Vagina (tissue), 2 donors: ENCODE results near the gene SMARCD3. TPM values are rescaled to one million over a fixed set of nuclear protein-coding genes. Genes with fewer than 3 reads are reported as not detected.
A peak's percentile ranks its signal among the peaks of the same experiment; 100 is the strongest.

Experiments used
- DNase-seq, 2 donors: peaks; one replicate each; pipeline ENCODE4 v3.0.0-alpha.2; 2017; ENCODE audit errors: extremely low spot score in 2 of 2
- H3K27ac ChIP-seq: fragments of 200-600 bp; sonication (generic); one replicate; pipeline ENCODE4 v1.5.1; 2019
- H3K27me3 ChIP-seq: fragments of 200-600 bp; sonication (generic); one replicate; pipeline ENCODE4 v1.5.1; 2019
- H3K36me3 ChIP-seq, 2 donors: fragments of 200-600 bp; sonication (generic); one replicate each; pipeline ENCODE4 v1.5.1; 2017 to 2019
- H3K4me1 ChIP-seq: fragments of 200-600 bp; sonication (generic); one replicate; pipeline ENCODE4 v1.5.1; 2019
- H3K4me3 ChIP-seq, 2 donors: fragments of 200-600 bp; sonication (generic); 1 replicate in 1 of 2; 2 replicates in 1 of 2; pipeline ENCODE4 v1.5.1; 2016 to 2019
- H3K9me3 ChIP-seq: fragments of 200-600 bp; sonication (generic); one replicate; pipeline ENCODE4 v1.5.1; 2019
- POLR2A ChIP-seq, 2 donors: fragments of 450-650 bp; IDR thresholded peaks; one replicate each; pipeline ENCODE4 v1.6.1; 2017; ENCODE audit warnings: antibody characterized with exemption in 2 of 2, mild to moderate bottlenecking in 2 of 2, moderate library complexity in 2 of 2
- POLR2AphosphoS5 ChIP-seq, 2 donors: sonication (generic); formaldehyde crosslinking; IDR thresholded peaks; one replicate each; pipeline ENCODE4 v1.9.0; 2017; ENCODE audit warnings: antibody characterized with exemption in 2 of 2, mild to moderate bottlenecking in 2 of 2, low read depth in 1 of 2; ENCODE audit not compliant: insufficient read depth in 1 of 2
- intact Hi-C: fragments of 100-400 bp; cut with DNase I; formaldehyde crosslinking; loops from one replicate; pipeline ENCODE4 v1.15.1; 2023
- total RNA-seq: library from RNA; depleted of rRNA; stranded (reverse); fragments of >200 nt; gene quantifications from one replicate; pipeline ENCODE4 v1.2.3, GENCODE V29; 2016
- TF ChIP-seq, protein P1 (sequence below), 3 experiments: fragments of 450-650 bp in 2 of 3; fragments of 200-600 bp in 1 of 3; sonication (generic) in 1 of 3; IDR thresholded peaks; one replicate each; pipeline ENCODE4 v1.5.1; 2017 to 2019; ENCODE audit warnings: antibody characterized with exemption in 3 of 3, mild to moderate bottlenecking in 2 of 3, moderate library complexity in 2 of 3

Gene SMARCD3
- 39.8 TPM for total RNA-seq

DNA sequence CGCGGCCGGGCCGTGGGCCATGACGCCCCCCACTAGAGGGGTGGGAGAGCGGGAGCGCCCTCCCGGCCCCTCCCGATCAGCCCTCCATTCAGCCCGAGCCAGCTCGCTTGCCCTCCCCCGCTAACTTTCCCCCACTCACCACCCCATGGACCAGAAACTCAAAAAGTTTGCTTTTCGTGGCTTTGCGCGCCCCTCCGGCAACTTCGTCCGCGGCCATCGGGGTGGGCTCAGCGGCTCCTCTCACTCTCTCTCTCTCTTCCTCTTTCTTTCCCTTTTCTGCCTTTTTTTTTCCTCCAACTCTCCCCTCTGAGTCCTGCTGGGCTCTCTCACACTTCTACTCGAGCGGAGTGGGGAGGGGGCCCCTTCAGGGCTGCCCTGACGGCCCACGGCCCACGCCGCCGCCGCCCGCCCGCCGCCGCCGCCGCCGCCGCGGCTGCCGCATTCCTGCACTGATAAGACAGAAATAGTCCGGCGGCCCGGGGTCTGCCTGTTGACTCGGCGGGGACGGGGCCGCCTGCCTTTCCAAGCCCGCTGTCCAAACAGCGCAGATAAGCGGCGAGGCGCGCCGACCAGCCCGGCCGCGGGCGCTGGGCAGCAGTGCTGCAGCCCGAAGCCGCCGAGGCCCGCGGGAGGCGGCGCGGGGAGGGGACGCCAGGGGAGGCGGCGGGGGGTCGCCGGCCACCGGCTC is at the start of gene SMARCD3:
Gene SMARCD3 (minus strand): TSS at position 349 of the 688 bp plus-strand sequence. CDS start 132 bp downstream, at position 217.
- Histone ChIP-seq H3K4me1 (peaks cover 82% of the 10 kb centered on the region), H3K9me3 (no peaks in the 10 kb centered on the region), H3K36me3 (no peaks in the 10 kb centered on the region), H3K27me3 (no peaks in the 10 kb centered on the region), H3K4me3 (peak within 1 kb of the TSS; percentile 56 to 64), H3K27ac (peak within 1 kb of the TSS; percentile 94)
- TF ChIP-seq, protein P1, sequence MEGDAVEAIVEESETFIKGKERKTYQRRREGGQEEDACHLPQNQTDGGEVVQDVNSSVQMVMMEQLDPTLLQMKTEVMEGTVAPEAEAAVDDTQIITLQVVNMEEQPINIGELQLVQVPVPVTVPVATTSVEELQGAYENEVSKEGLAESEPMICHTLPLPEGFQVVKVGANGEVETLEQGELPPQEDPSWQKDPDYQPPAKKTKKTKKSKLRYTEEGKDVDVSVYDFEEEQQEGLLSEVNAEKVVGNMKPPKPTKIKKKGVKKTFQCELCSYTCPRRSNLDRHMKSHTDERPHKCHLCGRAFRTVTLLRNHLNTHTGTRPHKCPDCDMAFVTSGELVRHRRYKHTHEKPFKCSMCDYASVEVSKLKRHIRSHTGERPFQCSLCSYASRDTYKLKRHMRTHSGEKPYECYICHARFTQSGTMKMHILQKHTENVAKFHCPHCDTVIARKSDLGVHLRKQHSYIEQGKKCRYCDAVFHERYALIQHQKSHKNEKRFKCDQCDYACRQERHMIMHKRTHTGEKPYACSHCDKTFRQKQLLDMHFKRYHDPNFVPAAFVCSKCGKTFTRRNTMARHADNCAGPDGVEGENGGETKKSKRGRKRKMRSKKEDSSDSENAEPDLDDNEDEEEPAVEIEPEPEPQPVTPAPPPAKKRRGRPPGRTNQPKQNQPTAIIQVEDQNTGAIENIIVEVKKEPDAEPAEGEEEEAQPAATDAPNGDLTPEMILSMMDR (IDR thresholded peaks at IDR 0.05): no peak
- TF ChIP-seq POLR2A (IDR thresholded peaks at IDR 0.05): no peak
- TF ChIP-seq POLR2AphosphoS5 (IDR thresholded peaks at IDR 0.05; ENCODE audit: insufficient read depth in 1 of 2, low read depth in 1 of 2): no peak
- no peak for DNase-seq
- intact Hi-C loops: loop anchor here (5.0 kb wide), 1 partner anchor 54 kb away; no protein-coding TSS in a partner anchor

DNA sequence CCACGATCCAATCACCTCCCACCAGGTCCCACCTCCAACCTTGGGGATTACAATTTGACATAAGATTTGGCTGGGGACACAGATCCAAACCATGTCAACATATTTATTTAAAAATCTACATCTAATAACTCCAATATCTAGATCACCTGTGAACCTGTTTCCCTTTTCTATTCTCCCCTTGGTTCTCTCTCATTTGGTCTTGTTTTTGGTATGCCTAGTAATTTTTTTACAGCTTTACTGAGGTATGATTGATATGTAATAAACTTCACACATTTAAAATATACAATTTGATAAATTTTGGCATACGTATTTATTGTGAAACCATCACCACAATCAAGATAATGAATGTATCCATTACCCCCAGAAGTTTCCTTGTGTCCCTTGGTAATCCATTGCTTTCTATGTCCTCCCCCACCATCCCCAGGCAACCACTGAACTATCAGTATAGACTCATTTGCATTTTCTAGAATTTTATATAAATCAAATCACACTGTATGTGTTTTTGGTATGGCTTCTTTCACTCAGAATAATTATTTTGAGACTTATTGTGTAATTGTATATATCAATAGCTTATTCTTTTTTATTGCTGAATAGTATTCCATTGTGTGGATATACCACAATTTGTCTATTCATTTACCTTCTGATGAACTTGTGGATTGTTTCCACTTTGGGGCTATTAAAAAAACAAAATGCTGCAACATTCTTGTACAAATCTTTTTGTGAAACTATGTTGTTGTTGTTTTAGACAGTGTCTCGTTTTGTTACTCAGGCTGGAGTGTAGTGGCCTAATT is 47.9 kb upstream of the SMARCD3 start:
- Histone ChIP-seq H3K36me3 (no peaks in the 10 kb centered on the region), H3K9me3 (no peaks in the 10 kb centered on the region), H3K27ac (no peak overlapping the region), H3K27me3 (no peaks in the 10 kb centered on the region), H3K4me1 (no peaks in the 10 kb centered on the region), H3K4me3 (no peak overlapping the region)
- intact Hi-C loops: no loop called here
- no peak for DNase-seq
- TF ChIP-seq POLR2AphosphoS5 (IDR thresholded peaks at IDR 0.05; ENCODE audit: insufficient read depth in 1 of 2, low read depth in 1 of 2): no peak
- TF ChIP-seq, protein P1 (IDR thresholded peaks at IDR 0.05): no peak
- TF ChIP-seq POLR2A (IDR thresholded peaks at IDR 0.05): no peak

DNA sequence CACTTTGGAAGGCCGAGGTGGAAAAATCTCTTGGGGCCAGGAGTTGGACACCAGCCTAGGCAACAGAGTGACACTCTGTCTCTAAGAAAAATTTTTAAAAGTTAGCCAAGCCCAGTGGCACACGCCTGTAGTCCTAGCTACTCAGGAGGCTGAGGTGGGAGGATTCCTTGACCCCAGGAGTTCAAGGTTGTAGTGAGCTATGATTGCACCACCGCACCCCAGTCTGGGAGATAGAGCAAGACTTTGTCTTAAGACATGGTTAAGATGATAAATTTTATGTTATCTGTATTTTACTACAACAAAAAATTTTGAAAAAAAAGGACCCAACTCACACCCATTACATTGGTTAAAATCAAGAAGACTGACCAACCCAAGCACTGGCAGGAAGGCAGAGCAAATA is 44.4 kb upstream of the SMARCD3 start:
- intact Hi-C loops: no loop called here
- no peak overlapping the region for H3K27ac ChIP-seq
- H3K9me3 ChIP-seq: no peaks in the 10 kb centered on the region
- no peaks in the 10 kb centered on the region for H3K36me3 ChIP-seq
- no peaks in the 10 kb centered on the region for H3K4me1 ChIP-seq
- no peaks in the 10 kb centered on the region for H3K27me3 ChIP-seq
- no peak for TF ChIP-seq POLR2AphosphoS5 (IDR thresholded peaks at IDR 0.05; ENCODE audit: insufficient read depth in 1 of 2, low read depth in 1 of 2)
- TF ChIP-seq, protein P1 (IDR thresholded peaks at IDR 0.05): no peak
- TF ChIP-seq POLR2A (IDR thresholded peaks at IDR 0.05): no peak
- DNase-seq: no peak
- no peak overlapping the region for H3K4me3 ChIP-seq

DNA sequence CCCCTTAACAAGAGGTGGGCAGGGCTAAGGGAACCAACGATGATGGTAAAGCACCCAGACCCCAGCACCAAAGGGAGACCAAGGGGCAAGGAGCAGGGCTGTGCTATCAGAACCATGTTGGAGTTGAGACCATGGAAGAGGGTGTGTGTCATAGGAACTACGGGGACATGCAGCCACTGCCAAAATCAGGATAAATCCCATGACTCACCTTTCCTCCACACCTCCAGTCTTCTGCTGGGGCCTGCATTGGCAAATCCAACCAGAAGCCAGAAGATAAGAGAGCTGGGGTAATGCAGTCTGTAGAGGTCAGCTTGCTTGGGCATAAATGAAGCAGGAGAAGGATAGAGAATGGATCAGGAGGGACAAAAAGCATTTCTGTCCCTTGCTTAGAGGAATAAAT is 42.7 kb upstream of the SMARCD3 start:
- Histone ChIP-seq H3K9me3 (no peaks in the 10 kb centered on the region), H3K4me1 (no peaks in the 10 kb centered on the region), H3K27ac (no peak overlapping the region), H3K4me3 (no peak overlapping the region), H3K36me3 (no peaks in the 10 kb centered on the region), H3K27me3 (no peaks in the 10 kb centered on the region)
- intact Hi-C loops: no loop called here
- TF ChIP-seq POLR2AphosphoS5 (IDR thresholded peaks at IDR 0.05; ENCODE audit: insufficient read depth in 1 of 2, low read depth in 1 of 2) (no peak), POLR2A (IDR thresholded peaks at IDR 0.05) (no peak)
- TF ChIP-seq, protein P1 (IDR thresholded peaks at IDR 0.05): no peak
- DNase-seq: no peak

DNA sequence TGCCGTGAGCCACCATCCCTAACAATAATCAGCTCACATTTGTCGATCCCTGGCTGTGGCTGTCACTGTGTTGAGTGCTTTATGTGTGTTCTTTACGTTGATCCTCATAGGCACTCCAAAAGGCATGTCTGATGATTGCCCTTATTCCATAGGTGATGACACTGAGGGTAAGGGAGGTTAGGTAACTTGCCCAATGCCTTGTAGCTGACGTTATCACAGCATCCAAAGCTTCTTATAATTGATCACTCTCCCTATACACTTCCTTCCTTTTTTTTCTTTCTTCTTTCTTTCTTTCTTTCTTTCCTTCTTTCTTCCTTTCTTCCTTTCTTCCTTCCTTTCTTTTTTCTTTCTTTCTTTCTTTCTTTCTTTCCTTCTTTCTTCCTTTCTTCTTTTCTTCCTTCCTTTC is 41.9 kb upstream of the SMARCD3 start:
- intact Hi-C loops: no loop called here
- no peak for TF ChIP-seq POLR2A (IDR thresholded peaks at IDR 0.05)
- TF ChIP-seq, protein P1 (IDR thresholded peaks at IDR 0.05): no peak
- TF ChIP-seq POLR2AphosphoS5 (IDR thresholded peaks at IDR 0.05; ENCODE audit: insufficient read depth in 1 of 2, low read depth in 1 of 2): no peak
- no peak for DNase-seq

More for the DNA sequence above, 41.9 kb upstream of the SMARCD3 start:
- Histone ChIP-seq H3K4me1 (no peaks in the 10 kb centered on the region), H3K27ac (no peak overlapping the region), H3K4me3 (no peak overlapping the region), H3K36me3 (no peaks in the 10 kb centered on the region), H3K9me3 (no peaks in the 10 kb centered on the region), H3K27me3 (no peaks in the 10 kb centered on the region)
